NCI-H446 treated with DMSO at 0.1 percent for 48 hours (cell line): ENCODE measurements around the gene TMEM129.
"Not testable (repeated sequence)": the region's sequence is repeated elsewhere in the genome, so short reads cannot be mapped to it uniquely, and the experiment has no call there.

Experiments used
- DNase-seq: peaks from one replicate; lab custom pipeline; 2025; lab: John Stamatoyannopoulos, UW

TMEM129 gene

GRCh38 chr4:1721666-1722550, 785 bp upstream of the TMEM129 start:
- no peak for DNase-seq

GRCh38 chr4:1720163-1720983, 750 bp downstream of the TMEM129 start:
- no peak for DNase-seq

- DNase-seq, result no peak
These were observed 2.9 kb downstream of the TMEM129 start for GRCh38 chr4:1718095-1718850.

GRCh38 chr4:1717129-1718094, 3.7 kb downstream of the TMEM129 start:
- no peak for DNase-seq

- DNase-seq, result no peak
These were observed 4.8 kb downstream of the TMEM129 start for GRCh38 chr4:1716065-1716945.

GRCh38 chr4:1715002-1715758, 5.9 kb downstream of the TMEM129 start:
- DNase-seq, result no peak

- no peak for DNase-seq
These were observed 6.7 kb downstream of the TMEM129 start for GRCh38 chr4:1714303-1715001.

- DNase-seq, result no peak
These were observed 7.9 kb downstream of the TMEM129 start for GRCh38 chr4:1713003-1713851.

- peak; percentile 80 for DNase-seq
These were observed 8.7 kb downstream of the TMEM129 start, which contains the start of gene SLBP for GRCh38 chr4:1712216-1713002. Gene SLBP, minus strand, starts transcription at chr4:1712319. Its CDS starts 131 bp downstream, at chr4:1712188.

- no peak for DNase-seq
These were observed 9.4 kb downstream of the TMEM129 start for GRCh38 chr4:1711571-1712215.

GRCh38 chr4:1711055-1711570, 10.0 kb downstream of the TMEM129 start:
- no peak for DNase-seq

GRCh38 chr4:1708581-1708980, 12.5 kb downstream of the TMEM129 start:
- DNase-seq, result no peak

GRCh38 chr4:1706358-1706757, 14.8 kb downstream of the TMEM129 start:
- DNase-seq, result no peak

GRCh38 chr4:1705732-1706131, 15.4 kb downstream of the TMEM129 start:
- DNase-seq, result no peak

GRCh38 chr4:1703867-1704266, 17.3 kb downstream of the TMEM129 start:
- no peak for DNase-seq

GRCh38 chr4:1701671-1702070, 19.5 kb downstream of the TMEM129 start:
- DNase-seq, result not testable (repeated sequence)
